HG03342 (cell line): ENCODE results near the gene MMP23B.
"Not testable (repeated sequence)": the region's sequence is repeated elsewhere in the genome, so short reads cannot be mapped to it uniquely, and the experiment has no call there.

Source experiments
- ATAC-seq: cut with Tn5 transposase; IDR thresholded peaks from one replicate; pipeline ENCODE4 v1.9.1; 2021; ENCODE audit warnings: mild to moderate bottlenecking, moderate library complexity; ENCODE audit not compliant: unreplicated experiment

The MMP23B gene

GRCh38 chr1:1629430-1630190 lies 2.4 kb upstream of the MMP23B start:
- no peak for ATAC-seq

DNA sequence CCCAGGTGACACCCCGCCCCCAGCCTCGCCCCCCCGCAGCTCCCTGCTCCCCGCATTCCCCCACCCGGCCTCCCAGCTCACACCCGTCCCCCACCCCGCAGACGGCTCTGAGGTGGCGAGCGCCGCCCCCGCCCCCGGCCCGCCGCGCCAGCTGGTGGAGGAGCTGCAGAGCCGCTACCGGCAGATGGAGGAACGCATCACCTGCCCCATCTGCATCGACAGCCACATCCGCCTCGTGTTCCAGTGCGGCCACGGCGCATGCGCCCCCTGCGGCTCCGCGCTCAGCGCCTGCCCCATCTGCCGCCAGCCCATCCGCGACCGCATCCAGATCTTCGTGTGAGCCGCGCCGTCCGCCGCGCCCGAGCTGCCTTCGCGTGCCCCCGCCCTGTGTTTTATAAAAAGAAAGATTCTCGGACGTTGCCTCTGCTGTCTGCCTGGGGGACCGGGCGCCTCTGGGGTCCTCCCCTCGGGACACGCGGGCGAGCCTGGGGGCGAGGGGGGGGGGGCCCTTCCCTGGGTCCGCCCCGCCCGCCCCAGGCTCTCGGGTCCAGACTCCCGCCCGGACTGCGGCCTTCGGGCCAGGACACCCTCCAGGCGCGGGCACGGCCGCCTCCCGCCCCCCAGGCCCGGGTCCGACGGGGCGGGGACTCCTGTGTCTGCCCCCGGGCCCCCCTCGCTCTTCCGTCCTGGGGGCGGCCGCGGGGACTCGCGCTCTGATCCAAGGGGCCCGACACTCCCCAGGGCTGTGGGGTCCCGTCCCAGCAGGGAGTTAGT lies 1.6 kb upstream of the MMP23B start:
- ATAC-seq: peak; percentile 59

DNA sequence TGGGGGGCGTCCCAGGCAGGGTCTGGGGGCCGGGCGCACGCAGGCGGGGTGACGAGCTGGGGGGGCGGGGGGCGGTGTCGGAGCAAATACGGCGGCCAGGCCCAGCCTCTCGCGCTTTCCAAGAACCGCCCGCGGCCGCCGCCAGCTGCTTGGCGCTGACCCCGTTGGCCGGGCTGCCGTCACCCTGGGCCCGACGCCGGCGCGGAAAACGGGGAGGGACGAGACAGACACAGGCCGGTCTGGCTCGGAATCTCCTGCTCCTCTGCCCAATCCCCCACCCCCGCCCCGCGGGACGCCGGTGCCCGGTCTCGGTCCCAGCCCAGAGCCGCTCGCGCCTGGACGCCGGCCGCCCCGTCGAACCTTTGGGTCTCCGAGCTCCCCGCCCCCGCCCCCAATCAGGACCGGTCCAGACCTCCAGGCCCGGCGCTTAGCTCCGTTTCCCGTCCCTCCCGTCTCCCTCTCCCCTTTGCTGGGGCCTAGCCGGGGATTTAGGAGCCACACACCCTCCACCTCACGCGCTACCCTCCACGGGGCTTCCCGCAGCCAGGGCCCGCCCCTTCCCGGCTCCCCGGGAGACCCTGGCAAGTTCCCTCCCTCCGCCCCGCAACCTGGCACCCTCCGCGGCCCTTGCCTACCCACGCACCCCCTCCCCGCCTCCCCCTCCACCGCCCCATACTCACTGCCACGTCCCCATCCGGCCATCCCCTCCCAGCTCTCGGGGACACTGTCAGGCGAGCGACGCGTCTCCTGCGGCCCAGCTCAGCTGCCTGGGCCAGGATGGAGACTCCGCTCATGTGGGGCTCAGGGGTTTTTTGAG lies 800 bp upstream of the MMP23B start:
- no peak for ATAC-seq

DNA sequence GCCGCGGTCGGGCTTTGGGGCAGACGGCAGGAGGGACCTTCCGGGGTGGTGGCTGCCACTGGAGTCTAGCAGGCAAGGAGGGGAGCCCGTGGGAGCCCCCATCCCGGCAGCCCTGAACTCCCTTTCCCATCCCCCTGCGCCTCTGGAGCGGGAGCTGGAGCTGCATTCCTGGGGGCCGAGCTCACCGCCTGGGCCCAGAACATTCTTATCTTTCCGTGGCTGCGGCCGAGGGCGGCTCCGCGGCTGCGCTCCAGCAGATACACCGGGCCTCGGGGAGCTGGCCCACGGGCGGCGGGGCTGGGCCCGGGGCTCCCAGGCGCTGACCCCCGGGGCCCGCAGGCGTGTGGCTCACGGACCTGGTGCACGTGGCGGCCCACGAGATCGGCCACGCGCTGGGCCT lies 1.4 kb downstream of the MMP23B start:
- not testable (repeated sequence) for ATAC-seq

DNA sequence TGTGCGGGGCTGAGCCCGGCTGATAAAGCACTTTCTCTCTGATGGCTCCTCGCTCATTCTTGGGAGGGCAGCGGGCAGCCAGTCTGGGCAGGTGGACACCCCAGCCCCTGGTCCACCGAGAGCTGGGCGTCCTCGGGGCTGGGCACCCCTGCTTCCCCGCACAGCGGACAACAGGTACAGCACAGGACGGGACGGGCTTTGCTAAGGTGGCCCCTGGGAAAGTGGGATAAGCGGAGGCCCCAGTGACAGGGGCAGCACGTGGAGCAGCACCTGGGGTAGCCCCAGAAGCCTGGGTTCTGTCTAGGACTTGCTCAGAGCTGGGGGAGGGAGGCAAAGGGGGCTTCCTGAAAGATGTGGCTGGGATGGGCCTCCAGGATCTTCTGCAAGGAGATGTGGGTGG lies 2.6 kb downstream of the MMP23B start:
- ATAC-seq: not testable (repeated sequence)

- ATAC-seq: not testable (repeated sequence)
These were observed 4.9 kb downstream of the MMP23B start for GRCh38 chr1:1636621-1637478.

DNA sequence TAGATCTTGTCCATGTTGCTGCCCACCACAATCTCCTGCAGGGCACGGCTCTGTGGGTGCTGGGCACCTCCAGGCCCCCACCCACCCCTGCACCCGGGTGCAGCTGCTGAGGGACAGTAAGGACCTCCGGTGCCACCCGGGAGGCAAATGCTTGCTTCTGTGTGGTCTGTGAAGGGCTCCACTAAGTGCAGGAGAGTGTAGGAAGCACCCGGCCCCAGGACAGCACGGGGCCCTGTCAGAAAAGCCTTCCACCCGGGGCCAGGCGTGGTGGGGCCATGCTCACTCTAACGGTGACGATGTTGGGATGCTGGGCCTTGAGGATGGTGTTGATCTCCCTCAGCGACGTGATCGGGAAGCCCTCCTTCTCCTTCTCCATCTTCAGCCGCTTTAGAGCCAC lies 5.5 kb downstream of the MMP23B start:
- ATAC-seq: not testable (repeated sequence)

DNA sequence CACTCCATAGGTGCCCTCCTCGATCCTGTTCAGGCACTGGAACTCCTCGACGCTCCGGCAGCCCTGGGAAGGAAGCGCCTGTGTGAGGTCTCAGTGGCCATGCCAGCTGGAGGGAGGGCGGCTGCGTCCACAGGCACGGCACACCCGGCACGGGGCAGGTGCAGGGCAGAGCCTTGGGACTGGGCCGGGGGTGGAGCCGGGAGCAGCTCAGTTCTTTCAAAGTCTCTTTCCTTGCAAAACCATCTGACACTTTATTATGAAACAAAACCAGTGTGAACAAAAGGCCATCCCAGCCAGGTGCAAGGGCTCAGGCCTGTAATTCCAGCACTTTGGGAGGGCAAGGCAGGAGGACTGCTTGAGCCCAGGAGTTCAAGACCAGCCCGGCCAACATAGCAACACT lies 6.6 kb downstream of the MMP23B start:
- not testable (repeated sequence) for ATAC-seq

- ATAC-seq: not testable (repeated sequence)
These were observed 7.4 kb downstream of the MMP23B start for GRCh38 chr1:1639368-1639767.

GRCh38 chr1:1640081-1640480 lies 8.1 kb downstream of the MMP23B start:
- not testable (repeated sequence) for ATAC-seq

DNA sequence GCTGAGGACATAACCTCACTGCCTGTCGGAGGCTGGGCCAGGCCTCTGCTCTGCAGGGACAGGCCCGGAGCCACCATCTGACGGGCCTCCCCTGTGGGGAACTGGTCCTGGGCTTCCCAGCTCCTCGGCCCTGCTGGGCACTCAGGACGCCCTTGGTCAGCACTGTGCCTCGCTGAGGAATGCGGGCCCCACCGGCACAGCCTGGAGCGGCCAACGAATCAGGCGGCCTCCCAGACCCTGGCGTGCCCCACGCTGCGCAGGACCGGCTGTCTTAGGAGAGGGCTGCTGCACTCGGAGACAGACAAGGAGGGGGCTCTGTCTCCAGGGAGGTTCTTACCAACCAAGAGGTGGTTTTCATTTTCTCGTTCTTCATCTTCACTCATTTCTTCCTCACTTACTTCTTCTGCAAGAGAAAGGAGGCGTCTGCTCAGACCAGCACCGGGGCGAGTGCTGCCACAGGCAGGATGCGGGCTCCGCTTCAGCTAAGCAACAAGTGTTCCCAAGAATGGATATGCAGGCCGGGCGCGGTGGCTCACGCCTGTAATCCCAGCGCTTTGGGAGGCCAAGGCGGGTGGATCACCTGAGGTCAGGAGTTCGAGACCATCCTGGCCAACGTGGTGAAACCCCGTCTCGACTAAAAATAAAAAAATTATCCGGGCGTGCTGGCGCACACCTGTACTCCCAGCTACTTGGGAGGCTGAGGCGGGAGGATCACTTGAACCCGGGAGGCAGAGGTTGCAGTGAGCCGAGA lies 8.9 kb downstream of the MMP23B start:
- ATAC-seq: not testable (repeated sequence)

GRCh38 chr1:1646326-1646725 lies 14.4 kb downstream of the MMP23B start:
- not testable (repeated sequence) for ATAC-seq

DNA sequence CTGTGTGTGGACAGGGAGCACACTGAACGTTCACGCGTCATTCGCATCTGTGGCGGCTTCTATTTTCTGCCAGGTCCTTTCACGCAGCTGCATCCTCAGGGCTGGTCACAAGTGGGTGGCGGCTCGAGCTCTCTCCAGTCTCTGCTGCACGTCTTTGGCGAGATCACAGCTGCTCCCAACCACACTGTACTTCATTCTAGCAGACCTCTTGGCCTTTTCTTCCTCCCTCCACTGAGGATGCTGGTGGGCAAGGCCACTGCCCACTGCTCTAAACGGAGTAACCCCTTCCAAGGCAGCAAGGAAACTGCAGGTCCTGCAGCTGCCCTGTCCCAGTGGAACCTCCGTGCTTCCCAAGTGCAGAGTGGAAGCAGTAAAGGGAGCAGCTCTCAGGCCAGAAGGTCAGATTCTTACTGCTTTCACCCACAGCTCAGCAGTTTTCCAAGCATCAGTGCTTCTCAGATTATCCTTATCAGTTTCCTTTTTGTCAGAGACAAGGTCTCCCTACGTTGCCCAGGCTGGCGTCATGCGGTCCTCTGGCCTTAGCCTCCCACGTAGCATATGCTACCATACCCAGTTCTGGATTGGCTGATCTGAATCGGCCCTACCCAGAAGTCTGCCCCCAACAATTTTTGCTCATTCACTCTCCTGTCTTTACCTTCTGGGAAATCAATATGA lies 15.7 kb downstream of the MMP23B start:
- ATAC-seq: not testable (repeated sequence)

DNA sequence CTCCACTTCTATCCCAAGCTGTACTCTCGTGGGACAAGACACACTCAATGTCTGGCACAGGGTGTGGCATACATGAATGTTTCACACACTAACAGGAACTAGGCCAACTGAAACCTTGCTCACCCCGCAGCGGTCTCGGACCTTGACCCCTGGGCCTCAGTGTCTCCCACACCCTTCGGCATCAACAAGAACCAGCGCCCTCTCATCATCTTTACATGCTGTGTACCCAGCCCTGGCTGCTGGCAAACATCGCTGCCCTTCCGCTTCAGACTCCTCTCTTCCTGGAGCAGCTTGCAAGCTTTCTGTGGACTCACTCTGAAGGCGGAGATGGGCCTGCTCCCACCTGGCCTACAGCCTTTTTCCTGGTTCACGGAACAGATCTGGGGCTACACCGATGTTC lies 16.3 kb downstream of the MMP23B start:
- ATAC-seq: not testable (repeated sequence)

DNA sequence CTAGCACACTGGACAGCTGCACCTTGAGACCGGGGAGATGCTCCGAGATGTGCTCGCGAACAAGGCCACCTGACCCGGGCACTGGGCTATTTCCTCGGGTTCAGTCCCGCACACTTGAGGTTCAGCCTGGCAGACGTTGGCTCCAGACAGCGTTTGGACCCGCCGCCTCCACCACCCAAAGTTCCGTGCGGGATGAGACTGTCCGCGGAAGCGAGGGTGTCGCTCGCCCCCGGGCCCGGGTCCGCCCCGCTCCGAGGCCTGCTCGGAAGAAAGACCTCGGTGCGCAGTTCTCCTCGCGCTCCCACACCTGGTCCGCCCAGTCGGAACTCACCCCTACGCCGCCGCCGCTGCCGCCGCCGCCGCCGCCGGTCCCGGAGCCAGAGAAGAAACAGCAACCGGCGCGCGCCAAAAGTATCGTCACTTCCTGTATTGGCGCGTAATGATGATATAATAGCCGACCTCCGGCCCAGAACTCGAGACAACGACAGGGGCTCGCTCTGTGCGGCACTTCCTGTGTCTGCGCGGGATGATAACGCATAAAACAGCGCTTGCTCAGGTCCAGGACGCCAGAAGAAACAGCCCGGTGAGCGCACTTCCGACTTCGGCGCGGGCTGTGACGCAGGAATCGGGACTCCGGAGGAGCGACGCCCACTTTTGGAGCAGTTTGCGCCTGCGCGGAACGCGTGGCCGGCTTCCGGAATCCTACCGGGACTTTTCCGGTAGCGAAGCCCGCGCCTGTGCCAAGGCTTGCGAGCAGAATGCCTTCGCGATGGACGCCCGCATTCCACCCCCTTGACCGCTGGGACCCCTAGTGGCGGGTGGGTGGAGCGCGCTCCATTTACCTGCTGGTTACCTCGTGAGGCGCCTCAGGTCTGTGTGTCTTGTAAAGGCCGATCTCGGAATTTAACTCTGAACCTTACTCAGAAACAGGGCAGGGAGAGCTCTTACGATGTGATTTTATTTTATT lies 26.9 kb downstream of the MMP23B start, which contains the start of gene CDK11B:
Gene CDK11B, minus strand, starts transcription at position 422 of the 967 bp plus-strand sequence. CDS start 1,519 bp downstream, outside the sequence.
- ATAC-seq: peak; percentile 85

- ATAC-seq: not testable (repeated sequence)
These were observed 30.4 kb downstream of the MMP23B start for GRCh38 chr1:1662392-1662791.

GRCh38 chr1:1662830-1663560 lies 31.0 kb downstream of the MMP23B start:
- not testable (repeated sequence) for ATAC-seq
